T follicular helper cell (primary cell): ENCODE data around the gene TMEM19.
"Not testable (repeated sequence)": the region's sequence is repeated elsewhere in the genome, so short reads cannot be mapped to it uniquely, and the experiment has no call there.

Experiments used
- DNase-seq: peaks from one replicate; pipeline ENCODE4 v3.0.0-alpha.2; 2020; ENCODE audit warnings: low read depth

TMEM19 gene

DNA sequence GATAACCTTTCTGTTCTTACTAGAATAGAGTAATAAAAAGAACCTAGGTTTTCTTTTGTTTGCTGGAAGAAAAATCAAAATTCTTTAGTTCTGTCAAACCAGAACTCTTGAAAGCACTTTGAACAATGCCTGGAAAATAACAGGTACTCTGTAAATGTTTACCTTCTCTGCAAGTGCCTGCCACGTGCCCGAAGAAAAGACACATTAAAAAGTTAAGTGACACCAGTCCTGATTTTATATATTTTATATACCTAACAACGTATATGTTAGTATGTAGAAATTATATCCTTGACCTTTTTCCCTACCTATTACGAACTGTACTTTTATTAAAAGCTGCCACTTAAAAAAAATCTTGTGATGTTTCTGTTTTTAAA, 20.8 kb upstream of the TMEM19 start:
- DNase-seq: no peak

DNA sequence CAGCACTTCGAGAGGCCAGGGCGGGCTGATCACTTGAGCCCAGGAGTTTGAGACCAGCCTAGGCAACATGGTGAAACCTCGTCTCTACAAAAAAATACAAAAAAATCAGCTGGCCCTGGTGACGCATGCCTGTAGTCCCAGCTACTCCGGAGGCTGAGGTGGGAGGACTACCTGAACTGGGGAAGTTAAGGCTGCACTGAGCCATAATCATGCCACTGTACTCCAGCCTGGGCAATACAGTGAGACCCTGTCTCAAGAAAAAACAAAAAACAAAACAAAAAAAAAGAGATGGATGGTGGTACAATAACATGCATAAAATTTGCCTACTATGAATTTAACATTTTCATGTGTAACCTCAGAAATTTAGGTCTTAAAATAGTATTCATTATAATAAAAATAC, 19.6 kb upstream of the TMEM19 start:
- no peak for DNase-seq

- DNase-seq: no peak
Measured at GRCh38 chr12:71671311-71671710, 14.6 kb upstream of the TMEM19 start.

DNA sequence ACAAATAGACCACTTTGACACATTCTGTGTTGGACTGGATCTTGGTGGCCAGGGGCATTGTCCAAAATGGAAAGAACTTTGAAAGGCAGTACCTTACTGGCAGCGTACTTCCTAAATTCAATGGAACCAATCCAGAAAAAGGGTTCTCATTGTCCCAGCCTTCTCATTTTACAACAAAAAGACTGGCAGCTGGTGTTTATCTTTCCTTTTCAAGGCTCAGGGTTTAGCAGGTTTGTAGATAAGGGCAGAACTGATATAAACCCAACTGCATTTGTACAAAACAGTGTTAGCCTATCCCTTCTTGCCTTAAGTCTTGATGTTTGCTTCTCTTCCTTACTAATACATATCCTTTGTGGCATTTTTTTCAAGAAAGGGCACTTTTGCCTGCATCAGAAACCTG, 14.1 kb upstream of the TMEM19 start:
- DNase-seq: no peak

DNA sequence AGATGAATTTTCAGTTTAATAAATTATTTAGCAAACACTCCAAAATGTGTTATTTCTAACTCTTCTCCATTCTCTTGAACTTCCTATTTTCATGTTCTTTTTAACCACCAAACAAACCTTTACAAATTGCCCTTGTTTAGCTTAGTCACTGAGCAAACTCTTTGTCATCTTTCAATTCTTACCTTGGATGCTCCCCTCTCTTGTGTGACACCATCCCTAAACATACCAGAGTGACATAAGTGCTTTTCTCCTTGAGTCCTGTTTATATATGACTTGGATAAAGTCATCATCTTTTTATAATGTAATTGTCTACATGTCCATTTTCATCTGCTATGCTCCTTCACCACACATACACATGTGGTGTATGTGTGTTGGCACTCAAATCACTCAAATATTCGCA, 3.4 kb upstream of the TMEM19 start:
- DNase-seq: no peak

DNA sequence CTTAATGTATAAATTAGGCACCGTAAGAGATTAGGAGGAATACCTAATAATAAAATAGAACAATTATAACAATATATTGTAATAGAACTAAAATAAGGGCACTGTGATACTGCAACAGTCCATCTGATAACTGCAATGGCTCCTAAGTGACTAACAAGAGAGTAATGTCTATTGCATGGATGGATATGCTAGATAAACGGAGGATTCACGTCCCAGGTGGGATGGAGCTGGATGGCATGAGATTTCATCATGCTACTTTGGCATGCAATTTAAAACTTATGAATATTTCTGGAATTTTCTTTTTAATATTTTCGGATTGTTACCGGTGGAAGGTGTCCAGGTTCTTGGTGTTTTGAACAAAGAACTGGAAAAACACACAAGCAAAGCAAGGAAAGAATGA, 2.2 kb upstream of the TMEM19 start:
- no peak for DNase-seq

DNA sequence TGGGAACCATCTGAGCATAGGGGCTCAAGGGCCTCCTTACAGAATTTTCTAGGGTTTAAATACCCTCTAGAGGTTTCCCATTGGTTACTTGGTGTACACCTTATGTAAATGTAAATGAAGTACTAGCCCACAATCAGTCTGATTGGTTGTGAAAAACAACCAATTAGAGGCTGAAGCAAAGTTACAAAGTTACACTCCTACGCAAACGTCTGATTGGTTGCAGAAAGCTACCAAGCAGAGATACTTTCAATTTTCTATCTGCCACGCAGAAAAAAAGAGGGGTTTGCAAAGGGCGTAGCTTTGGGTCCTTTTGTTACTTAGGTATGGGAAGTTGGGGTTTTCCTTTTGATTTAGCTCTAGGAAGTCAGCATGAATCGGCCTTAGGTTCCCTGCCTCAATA, 1.8 kb upstream of the TMEM19 start:
- DNase-seq: no peak

DNA sequence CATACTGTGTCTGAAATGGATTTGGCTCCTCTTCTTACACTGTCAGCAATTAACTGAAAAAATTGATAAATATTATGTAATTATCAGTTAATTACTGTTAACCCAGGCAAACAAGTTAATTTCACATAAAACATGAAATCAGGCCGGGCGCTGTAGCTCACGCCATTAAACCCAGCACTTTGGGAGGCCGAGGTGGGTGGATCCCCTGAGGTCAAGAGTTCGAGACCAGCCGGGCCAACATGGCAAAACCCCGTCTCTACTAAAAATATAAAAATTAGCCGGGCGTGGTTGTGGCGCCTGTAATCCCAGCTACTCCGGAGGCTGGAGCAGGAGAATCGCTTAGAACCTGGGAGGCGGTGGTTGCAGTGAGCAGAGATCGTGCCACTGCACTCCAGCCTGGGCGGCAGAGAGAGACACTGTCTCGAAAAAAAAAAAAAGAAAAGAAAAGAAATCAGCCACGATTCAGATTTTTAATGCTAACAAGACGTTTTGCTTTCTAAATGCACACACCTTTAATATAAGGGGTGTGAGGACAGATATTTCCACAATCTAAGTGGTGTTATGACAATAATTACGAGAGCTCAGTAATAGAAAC, 473 bp upstream of the TMEM19 start:
- DNase-seq: no peak

- DNase-seq: no peak
Measured at GRCh38 chr12:71686658-71687025, 760 bp downstream of the TMEM19 start.

DNA sequence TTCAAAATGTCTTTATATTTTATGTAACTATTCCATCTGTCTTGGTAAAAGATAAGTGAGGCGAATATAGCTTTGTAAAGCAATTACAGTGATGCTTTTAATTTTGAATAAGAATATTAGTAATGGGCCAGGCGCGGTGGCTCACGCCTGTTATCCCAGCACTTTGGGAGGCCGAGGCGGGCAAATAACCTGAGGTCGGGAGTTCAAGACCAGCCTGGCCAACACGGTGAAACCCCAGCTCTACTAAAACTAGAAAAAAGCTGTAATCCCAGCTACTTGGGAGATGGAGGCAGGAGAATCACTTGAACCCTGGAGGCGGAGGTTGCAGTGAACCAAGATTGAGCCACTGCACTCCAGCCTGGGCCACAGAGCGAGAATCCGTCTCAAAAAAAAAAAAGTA, 1.3 kb downstream of the TMEM19 start:
- DNase-seq: not testable (repeated sequence)

GRCh38 chr12:71688961-71689570, 3.2 kb downstream of the TMEM19 start:
- no peak for DNase-seq

GRCh38 chr12:71691504-71692129, 5.7 kb downstream of the TMEM19 start:
- DNase-seq: no peak

DNA sequence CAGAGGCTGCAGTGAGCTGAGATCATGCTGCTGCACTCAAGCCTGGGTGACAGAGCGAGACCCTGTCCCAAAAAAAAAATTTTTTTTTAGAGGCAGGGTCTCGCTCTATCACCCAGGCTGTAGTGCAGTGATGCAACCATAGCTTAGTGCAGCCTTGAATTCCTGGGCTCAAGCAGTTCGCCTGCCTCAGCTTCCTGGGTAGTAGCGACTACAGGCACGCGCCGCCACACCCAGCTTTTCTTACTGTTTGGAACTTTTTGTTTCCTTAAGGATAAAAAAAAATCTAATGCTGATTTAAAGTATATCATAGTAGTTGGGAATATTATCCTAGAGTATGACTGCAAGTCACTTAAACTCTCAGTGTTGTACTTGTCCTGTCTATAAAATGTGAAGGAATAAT, 7.2 kb downstream of the TMEM19 start:
- no peak for DNase-seq

DNA sequence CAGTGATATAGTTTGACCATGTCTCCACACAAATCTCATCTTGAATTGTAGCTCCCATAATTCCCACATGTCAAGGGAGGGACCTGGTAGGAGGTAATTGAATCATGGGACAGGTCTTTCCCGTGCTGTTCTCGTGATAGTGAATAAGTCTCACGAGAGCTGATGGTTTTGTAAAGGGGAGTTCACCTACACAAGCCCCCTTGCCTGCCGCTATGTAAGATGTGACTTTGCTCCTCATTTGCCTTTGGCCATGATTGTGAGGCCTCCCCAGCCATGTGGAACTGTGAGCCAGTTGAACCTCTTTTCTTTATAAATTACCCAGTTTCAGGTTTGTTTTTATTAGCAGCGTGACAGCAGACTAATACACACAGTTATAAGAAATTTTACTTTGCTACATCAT, 7.8 kb downstream of the TMEM19 start:
- DNase-seq: not testable (repeated sequence)

- DNase-seq: no peak
Measured at GRCh38 chr12:71694099-71694820, 8.4 kb downstream of the TMEM19 start.

GRCh38 chr12:71695782-71696181, 9.9 kb downstream of the TMEM19 start:
- no peak for DNase-seq

GRCh38 chr12:71702181-71702580, 16.3 kb downstream of the TMEM19 start:
- DNase-seq: not testable (repeated sequence)

DNA sequence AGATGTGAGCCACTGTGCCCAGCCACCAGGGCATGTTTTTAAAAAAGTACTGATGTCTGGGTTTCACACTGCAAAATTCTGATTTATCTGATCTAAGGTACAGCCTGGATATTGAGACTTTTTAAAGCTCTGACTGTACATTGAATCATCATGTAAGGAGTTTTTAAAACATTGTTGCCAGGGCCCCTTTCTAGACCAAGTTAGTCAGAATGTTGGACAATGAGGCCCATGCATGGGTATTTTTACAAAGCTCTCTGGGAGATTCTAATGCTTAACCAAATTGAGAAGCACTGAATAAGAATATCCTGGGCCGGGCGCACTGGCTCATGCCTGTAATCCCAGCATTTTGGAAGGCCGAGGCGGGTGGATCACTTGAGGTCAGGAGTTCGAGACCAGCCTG, 16.7 kb downstream of the TMEM19 start:
- no peak for DNase-seq

GRCh38 chr12:71703206-71703605, 17.3 kb downstream of the TMEM19 start:
- DNase-seq: no peak

- no peak for DNase-seq
Measured at GRCh38 chr12:71704920-71705319, 19.0 kb downstream of the TMEM19 start.

GRCh38 chr12:71708658-71709057, 22.8 kb downstream of the TMEM19 start:
- DNase-seq: no peak

GRCh38 chr12:71710276-71711125, 24.6 kb downstream of the TMEM19 start:
- DNase-seq: no peak
